ENCODE measurements around the gene NAA80. TPM values are rescaled to one million over a fixed set of nuclear protein-coding genes. Genes with fewer than 3 reads are reported as not detected.

Gene NAA80
- total and polyA plus RNA-seq, 2 of the 13 experiments (the other 11 are each of a cell fraction or from before 2014, with no cell fraction given) = 3.4 to 8.7 TPM

DNA sequence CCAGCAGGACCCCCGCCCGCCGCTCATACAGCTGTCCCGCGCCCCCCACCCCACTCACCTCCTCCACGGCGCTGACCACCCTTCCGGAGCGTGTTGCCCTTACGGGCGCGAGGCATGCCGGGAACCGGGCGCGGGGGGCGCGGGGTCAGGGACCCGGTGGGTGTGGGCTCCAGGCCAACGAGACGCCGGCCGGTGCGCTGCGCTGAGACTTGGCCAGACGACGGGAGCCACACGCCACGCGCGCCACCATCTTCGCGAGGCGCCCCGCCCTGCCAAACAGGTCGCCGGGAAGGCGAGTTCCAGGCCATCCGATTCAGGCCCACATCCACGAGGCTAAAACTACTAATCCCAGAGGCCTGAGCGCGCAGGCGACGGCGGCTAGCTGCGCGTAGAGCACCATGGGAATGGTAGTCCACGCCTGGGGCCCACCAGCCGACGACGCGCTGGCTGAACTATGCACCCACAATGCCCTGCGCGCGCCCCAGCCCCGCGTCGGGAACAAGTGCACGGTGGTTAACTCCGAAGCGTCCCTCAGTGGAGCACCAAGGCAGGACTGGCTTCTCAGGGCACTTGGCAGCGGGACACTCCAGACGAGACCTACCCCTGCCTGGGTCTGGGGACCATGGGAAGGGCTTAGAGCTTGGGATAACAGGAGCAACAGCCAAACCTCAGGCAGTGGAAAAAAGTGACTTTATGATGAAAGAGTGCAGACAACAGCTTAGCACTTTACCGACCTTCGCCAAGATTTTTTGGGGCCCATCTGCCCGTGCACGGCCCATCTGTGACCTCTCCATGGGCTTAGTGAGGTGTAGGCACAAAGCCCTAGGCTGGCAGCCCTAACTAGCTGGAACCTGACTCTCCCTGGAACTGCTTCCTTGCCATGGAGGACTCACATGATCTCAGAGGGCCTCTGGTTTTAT is 6.8 kb downstream of the NAA80 start, which contains the start of gene IFRD2 (continued):
- TF ChIP-seq, protein P1, sequence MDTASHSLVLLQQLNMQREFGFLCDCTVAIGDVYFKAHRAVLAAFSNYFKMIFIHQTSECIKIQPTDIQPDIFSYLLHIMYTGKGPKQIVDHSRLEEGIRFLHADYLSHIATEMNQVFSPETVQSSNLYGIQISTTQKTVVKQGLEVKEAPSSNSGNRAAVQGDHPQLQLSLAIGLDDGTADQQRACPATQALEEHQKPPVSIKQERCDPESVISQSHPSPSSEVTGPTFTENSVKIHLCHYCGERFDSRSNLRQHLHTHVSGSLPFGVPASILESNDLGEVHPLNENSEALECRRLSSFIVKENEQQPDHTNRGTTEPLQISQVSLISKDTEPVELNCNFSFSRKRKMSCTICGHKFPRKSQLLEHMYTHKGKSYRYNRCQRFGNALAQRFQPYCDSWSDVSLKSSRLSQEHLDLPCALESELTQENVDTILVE (CRISPR knock-in tag; IDR thresholded peaks at IDR 0.05) = peak; percentile 32; the same call in 1 of the 2 replicates
- TF ChIP-seq FOXA3 (CRISPR knock-in tag; IDR thresholded peaks at IDR 0.05) (peak; percentile 65; the same call in 1 of the 2 replicates), YEATS4 (CRISPR knock-in tag; IDR thresholded peaks at IDR 0.05; ENCODE audit: borderline replicate concordance) (peak; percentile 53; the same call in 1 of the 2 replicates), ZNF75D (CRISPR knock-in tag; IDR thresholded peaks at IDR 0.05; ENCODE audit: borderline replicate concordance) (no peak), ZNF263 (CRISPR knock-in tag; IDR thresholded peaks at IDR 0.05) (peak; percentile 79), ZNF556 (CRISPR knock-in tag; IDR thresholded peaks at IDR 0.05; ENCODE audit: borderline replicate concordance) (0 out of 2 replicates have a peak, but pooled peaks have one; percentile 49), NR2F6 (IDR thresholded peaks at IDR 0.05) (no peak), NR2F6 (CRISPR knock-in tag; IDR thresholded peaks at IDR 0.05) (peak; percentile 54), RBFOX2 (IDR thresholded peaks at IDR 0.05; ENCODE audit: low read depth, low read length) (peak; percentile 89), ZSCAN21 (CRISPR knock-in tag; IDR thresholded peaks at IDR 0.05; ENCODE audit: borderline replicate concordance) (0 out of 2 replicates have a peak, but pooled peaks have one; percentile 2), ZNF678 (CRISPR knock-in tag; IDR thresholded peaks at IDR 0.05) (0 out of 2 replicates have a peak, but pooled peaks have one; percentile 38), NFKBIZ (CRISPR knock-in tag; IDR thresholded peaks at IDR 0.05) (0 out of 2 replicates have a peak, but pooled peaks have one; percentile 52), IRF2 (CRISPR knock-in tag; IDR thresholded peaks at IDR 0.05) (peak; percentile 98), PPARG (CRISPR knock-in tag; conservative IDR thresholded peaks at IDR 0.05) (0 out of 2 replicates have a peak, but pooled peaks have one; percentile 45), ZNF749 (CRISPR knock-in tag; IDR thresholded peaks at IDR 0.05; ENCODE audit: borderline replicate concordance) (no peak)
- TF ChIP-seq, protein P2, sequence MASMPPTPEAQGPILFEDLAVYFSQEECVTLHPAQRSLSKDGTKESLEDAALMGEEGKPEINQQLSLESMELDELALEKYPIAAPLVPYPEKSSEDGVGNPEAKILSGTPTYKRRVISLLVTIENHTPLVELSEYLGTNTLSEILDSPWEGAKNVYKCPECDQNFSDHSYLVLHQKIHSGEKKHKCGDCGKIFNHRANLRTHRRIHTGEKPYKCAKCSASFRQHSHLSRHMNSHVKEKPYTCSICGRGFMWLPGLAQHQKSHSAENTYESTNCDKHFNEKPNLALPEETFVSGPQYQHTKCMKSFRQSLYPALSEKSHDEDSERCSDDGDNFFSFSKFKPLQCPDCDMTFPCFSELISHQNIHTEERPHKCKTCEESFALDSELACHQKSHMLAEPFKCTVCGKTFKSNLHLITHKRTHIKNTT (CRISPR knock-in tag; IDR thresholded peaks at IDR 0.05) = peak; percentile 99; the same call in 1 of the 2 replicates
- TF ChIP-seq, protein P3, sequence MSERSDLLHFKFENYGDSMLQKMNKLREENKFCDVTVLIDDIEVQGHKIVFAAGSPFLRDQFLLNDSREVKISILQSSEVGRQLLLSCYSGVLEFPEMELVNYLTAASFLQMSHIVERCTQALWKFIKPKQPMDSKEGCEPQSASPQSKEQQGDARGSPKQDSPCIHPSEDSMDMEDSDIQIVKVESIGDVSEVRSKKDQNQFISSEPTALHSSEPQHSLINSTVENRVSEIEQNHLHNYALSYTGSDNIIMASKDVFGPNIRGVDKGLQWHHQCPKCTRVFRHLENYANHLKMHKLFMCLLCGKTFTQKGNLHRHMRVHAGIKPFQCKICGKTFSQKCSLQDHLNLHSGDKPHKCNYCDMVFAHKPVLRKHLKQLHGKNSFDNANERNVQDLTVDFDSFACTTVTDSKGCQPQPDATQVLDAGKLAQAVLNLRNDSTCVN (CRISPR knock-in tag; IDR thresholded peaks at IDR 0.05; ENCODE audit: borderline replicate concordance) = peak; percentile 53; the same call in 1 of the 2 replicates
- TF ChIP-seq, protein P4, sequence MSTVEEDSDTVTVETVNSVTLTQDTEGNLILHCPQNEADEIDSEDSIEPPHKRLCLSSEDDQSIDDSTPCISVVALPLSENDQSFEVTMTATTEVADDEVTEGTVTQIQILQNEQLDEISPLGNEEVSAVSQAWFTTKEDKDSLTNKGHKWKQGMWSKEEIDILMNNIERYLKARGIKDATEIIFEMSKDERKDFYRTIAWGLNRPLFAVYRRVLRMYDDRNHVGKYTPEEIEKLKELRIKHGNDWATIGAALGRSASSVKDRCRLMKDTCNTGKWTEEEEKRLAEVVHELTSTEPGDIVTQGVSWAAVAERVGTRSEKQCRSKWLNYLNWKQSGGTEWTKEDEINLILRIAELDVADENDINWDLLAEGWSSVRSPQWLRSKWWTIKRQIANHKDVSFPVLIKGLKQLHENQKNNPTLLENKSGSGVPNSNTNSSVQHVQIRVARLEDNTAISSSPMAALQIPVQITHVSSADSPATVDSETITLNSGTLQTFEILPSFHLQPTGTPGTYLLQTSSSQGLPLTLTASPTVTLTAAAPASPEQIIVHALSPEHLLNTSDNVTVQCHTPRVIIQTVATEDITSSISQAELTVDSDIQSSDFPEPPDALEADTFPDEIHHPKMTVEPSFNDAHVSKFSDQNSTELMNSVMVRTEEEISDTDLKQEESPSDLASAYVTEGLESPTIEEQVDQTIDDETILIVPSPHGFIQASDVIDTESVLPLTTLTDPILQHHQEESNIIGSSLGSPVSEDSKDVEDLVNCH (CRISPR knock-in tag; IDR thresholded peaks at IDR 0.05) = 0 out of 2 replicates have a peak, but pooled peaks have one; percentile 39
- TF ChIP-seq, protein P5, sequence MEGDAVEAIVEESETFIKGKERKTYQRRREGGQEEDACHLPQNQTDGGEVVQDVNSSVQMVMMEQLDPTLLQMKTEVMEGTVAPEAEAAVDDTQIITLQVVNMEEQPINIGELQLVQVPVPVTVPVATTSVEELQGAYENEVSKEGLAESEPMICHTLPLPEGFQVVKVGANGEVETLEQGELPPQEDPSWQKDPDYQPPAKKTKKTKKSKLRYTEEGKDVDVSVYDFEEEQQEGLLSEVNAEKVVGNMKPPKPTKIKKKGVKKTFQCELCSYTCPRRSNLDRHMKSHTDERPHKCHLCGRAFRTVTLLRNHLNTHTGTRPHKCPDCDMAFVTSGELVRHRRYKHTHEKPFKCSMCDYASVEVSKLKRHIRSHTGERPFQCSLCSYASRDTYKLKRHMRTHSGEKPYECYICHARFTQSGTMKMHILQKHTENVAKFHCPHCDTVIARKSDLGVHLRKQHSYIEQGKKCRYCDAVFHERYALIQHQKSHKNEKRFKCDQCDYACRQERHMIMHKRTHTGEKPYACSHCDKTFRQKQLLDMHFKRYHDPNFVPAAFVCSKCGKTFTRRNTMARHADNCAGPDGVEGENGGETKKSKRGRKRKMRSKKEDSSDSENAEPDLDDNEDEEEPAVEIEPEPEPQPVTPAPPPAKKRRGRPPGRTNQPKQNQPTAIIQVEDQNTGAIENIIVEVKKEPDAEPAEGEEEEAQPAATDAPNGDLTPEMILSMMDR (CRISPR knock-in tag; IDR thresholded peaks at IDR 0.05) = peak; percentile 53
